ENCODE measurements around the gene USO1.

Gene USO1

GRCh38 chr4:75771607-75772006, 47.2 kb downstream of the USO1 start:
- TF ChIP-seq CTCF (IDR thresholded peaks at IDR 0.05; ENCODE audit: insufficient read depth, low read length, missing control alignments), result no peak
- CTCF ChIA-PET, result interaction anchor here (1.1 to 1.6 kb wide), 2 partner anchors 14 to 49 kb away, joined by 3 read pairs; no protein-coding TSS in a partner anchor

GRCh38 chr4:75777589-75777988, 53.2 kb downstream of the USO1 start:
- CTCF ChIA-PET, result interaction anchor here (1.3 kb wide), 1 partner anchor 124 kb away, joined by 3 read pairs; no protein-coding TSS in a partner anchor
- no peak overlapping the region for H3K4me3 ChIP-seq (ENCODE audit: low read depth, low read length)
- no peak for TF ChIP-seq CTCF (IDR thresholded peaks at IDR 0.05; ENCODE audit: insufficient read depth, low read length, missing control alignments)
- POLR2A ChIA-PET, result no interaction called here
- no peak for DNase-seq (ENCODE audit: low read depth, low spot score)

More at GRCh38 chr4:75771607-75772006, 47.2 kb downstream of the USO1 start:
- H3K4me3 ChIP-seq (ENCODE audit: low read depth, low read length), result no peak overlapping the region
- POLR2A ChIA-PET, result no interaction called here
- no peak for DNase-seq (ENCODE audit: low read depth, low spot score)

- CTCF ChIA-PET, result interaction anchor here (0.7 to 1.5 kb wide), 4 partner anchors 11 to 36 kb away, joined by 3 to 4 read pairs (median 3); no protein-coding TSS in a partner anchor
- H3K4me3 ChIP-seq (ENCODE audit: low read depth, low read length), result no peak overlapping the region
- POLR2A ChIA-PET, result no interaction called here
- DNase-seq (ENCODE audit: low read depth, low spot score), result no peak
- TF ChIP-seq CTCF (IDR thresholded peaks at IDR 0.05; ENCODE audit: insufficient read depth, low read length, missing control alignments), result no peak
Observed at GRCh38 chr4:75779105-75779757, 54.9 kb downstream of the USO1 start.

GRCh38 chr4:75781305-75781704, 56.9 kb downstream of the USO1 start:
- ChIA-PET CTCF (no interaction called here), POLR2A (no interaction called here)
- no peak for DNase-seq (ENCODE audit: low read depth, low spot score)
- H3K4me3 ChIP-seq (ENCODE audit: low read depth, low read length), result no peak overlapping the region
- TF ChIP-seq CTCF (IDR thresholded peaks at IDR 0.05; ENCODE audit: insufficient read depth, low read length, missing control alignments), result no peak

- H3K4me3 ChIP-seq (ENCODE audit: low read depth, low read length), result no peak overlapping the region
- CTCF ChIA-PET, result no interaction called here
- TF ChIP-seq CTCF (IDR thresholded peaks at IDR 0.05; ENCODE audit: insufficient read depth, low read length, missing control alignments), result no peak
- POLR2A ChIA-PET, result no interaction called here
- no peak for DNase-seq (ENCODE audit: low read depth, low spot score)
Observed at GRCh38 chr4:75786526-75786925, 62.1 kb downstream of the USO1 start.

GRCh38 chr4:75786938-75787337, 62.6 kb downstream of the USO1 start:
- no peak overlapping the region for H3K4me3 ChIP-seq (ENCODE audit: low read depth, low read length)
- DNase-seq (ENCODE audit: low read depth, low spot score), result no peak
- ChIA-PET POLR2A (no interaction called here), CTCF (no interaction called here)
- no peak for TF ChIP-seq CTCF (IDR thresholded peaks at IDR 0.05; ENCODE audit: insufficient read depth, low read length, missing control alignments)
